Activated gamma-delta T cell (primary cell): ENCODE measurements around the gene DNAJC11.
"Not testable (repeated sequence)": the region's sequence is repeated elsewhere in the genome, so short reads cannot be mapped to it uniquely, and the experiment has no call there.

Source experiments
- DNase-seq: peaks from one replicate; lab custom pipeline; 2025; lab: John Stamatoyannopoulos, UW

Gene DNAJC11

DNA sequence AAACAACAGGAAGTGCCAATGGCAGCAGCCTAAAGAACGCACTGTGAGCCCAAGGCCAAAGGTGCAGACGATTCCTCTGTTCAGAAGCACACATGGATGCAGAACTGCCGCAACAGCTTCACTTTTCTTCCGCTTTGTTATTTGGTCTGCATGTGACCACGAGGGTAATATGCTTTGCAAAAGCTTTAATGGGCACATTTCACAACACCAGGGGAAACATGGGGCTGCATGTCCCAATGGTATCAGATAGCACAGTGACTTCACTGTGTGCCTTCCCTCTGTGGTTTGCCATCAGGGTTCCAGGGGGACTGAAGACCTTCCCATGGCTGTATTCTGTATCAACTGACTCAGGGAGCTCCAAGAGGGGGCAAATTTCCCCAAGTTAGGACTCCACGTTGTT lies 48.6 kb downstream of the DNAJC11 start:
- DNase-seq, result no peak

DNA sequence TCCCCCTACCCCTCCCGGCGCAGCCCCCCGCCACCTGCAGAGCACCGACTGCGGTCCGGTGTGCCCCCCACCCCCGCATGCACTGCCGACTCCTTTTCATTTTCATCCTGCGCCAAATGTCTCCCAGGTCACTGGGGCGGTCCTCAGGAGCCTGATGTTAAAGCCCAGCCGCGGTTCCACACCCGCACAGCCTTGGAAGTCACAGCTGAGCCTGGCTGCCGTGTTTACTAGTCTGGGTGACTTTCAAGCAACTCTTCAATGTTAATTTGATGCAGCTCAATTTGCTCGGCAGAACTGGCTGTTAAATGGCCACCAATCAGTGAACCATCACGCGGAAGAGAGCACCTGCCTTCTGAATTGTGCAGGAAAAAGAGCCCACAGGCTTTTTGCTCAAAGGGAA lies 49.7 kb downstream of the DNAJC11 start:
- no peak for DNase-seq

DNA sequence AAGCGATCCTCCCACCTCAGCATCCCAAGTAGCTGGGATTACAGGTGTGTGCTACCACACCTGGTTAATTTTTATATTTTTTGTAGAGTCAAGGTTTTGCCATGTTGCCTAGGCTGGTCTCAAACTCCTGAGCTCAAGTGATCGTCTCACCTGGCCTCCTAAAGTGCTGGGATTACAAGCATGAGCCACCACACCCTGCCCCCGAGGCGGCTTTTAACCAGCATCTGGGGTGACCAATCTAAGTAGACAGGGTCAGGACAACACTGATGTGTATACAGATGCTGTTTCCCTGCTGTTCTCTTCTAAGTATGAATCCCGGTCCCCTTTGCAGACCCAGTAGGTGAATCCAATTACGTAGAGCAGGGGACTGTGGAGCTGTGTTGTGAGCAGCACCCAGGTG lies 53.1 kb downstream of the DNAJC11 start:
- DNase-seq, result no peak

DNA sequence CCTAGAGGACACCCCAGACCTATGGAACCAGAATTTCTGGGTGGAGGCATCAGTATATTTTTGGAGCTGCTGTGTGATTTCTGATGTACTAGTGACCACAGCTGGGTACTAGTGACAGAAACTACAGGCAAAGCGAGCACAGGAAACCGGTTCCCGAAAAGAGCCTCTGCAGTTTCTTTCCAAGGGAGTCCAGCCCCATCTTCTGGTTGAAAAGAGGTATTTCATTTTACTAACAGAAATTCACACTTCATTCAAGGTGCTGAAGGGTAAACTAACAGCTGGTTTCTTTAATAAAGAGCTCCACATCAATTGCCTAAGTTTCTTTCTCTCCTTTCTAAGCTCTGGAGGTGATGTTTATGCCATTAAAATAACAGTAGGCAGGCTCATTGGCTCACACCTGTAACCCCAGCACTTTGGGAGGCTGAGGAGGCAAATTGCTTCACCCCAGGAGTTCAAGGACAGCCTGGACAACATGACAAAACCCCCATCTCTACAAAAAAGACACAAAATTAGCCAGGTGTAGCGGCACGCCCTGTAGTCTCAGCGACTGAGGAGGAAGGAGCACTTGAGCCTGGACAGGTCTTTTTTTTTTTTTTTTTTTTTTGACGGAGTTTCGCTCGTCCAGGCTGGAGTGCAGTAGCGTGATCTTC lies 55.0 kb downstream of the DNAJC11 start:
- no peak for DNase-seq

DNA sequence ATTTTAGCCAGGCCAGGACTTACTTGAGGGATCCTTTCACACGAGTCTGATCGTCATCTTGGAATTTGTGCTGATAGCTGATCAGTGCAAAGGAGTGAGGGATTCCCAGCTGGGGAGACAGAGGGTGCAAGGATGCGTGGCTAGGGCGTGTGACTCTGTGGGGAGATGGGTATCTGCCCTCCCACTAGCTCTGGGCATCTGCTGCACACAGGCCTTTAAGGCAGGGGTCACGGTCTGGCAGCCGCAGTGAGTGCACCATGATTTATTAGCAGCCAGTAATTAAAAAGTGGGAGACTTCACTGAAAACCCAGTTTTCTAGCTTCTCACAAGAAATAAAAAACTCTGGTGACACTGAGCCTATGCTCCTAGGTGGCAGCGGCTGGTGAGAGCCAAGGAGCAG lies 56.6 kb downstream of the DNAJC11 start:
- DNase-seq, result no peak

DNA sequence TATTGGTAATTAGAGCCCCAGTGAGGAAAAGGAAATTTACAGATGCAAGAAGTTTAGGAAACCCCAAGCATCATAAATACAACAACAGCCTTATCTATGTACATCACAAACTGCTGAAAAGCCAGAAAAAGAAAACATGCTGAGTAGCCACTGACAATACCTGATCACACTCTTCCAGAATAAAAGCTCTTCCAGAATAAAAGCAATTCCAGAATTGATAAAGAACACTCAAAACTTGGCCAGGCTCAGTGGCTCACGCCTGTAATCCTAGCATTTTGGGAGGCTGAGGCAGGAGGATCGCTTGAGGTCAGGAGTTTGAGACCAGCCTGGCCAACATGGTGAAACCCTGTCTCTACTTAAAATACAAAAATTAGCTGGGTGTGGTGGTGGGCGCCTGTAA lies 60.7 kb downstream of the DNAJC11 start:
- not testable (repeated sequence) for DNase-seq

DNA sequence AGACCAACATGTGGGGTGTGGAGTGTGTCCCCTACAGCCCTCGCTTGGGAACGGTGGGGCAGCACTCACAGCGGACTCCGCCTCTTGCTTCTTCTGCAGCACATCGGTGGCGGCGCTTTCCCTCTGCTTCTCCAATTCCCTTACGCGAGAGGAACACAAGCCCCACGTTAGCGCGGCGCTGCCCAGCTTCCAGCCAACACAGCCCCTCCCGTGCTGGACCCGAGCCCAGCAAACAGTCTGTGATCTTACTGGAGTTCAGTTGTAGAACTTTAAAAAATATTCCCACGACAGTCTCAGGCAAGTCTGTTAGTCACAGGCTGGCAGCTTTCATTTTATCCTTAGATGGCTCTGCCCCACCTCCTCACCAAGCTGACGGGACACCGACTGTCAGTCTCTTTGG lies 63.4 kb downstream of the DNAJC11 start:
- DNase-seq, result no peak

DNA sequence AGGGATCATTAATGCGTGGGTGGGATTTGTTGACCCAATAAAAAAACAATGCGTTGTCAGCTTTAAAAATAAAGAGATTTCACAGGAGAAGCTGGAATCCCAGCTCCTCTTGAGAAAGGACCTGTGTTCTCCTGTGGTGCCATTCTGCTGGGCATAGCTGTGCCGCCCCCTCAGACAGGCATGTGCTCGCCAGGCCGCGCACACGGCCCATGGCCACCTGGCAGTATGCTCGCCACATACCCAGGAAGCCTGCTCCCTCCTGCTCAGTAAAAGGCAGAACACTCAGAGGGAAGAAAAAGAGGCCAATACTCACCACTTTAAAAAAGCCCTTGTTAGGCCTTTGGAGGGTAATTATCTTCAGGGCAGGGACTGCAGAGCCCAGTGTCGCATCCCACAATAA lies 63.8 kb downstream of the DNAJC11 start:
- DNase-seq, result no peak

DNA sequence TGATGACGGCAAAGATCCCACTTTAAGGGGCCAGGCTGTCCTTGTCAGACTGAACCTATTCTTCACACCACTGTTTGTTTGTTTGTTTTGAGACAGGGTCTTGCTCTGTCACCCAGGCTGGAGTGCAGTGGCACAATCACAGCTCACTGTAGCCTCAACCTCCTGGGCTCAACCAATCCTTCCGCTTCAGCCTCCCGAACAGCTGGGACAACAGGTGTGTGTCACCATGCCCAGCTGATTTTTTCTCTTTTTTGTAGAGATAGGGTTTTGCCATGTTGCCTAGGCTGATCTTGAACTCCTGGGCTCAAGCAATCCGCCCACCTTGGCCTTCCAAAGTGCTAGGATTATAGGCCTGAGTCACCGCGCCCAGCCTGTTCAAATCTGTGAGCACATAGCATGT lies 64.8 kb downstream of the DNAJC11 start:
- not testable (repeated sequence) for DNase-seq

DNA sequence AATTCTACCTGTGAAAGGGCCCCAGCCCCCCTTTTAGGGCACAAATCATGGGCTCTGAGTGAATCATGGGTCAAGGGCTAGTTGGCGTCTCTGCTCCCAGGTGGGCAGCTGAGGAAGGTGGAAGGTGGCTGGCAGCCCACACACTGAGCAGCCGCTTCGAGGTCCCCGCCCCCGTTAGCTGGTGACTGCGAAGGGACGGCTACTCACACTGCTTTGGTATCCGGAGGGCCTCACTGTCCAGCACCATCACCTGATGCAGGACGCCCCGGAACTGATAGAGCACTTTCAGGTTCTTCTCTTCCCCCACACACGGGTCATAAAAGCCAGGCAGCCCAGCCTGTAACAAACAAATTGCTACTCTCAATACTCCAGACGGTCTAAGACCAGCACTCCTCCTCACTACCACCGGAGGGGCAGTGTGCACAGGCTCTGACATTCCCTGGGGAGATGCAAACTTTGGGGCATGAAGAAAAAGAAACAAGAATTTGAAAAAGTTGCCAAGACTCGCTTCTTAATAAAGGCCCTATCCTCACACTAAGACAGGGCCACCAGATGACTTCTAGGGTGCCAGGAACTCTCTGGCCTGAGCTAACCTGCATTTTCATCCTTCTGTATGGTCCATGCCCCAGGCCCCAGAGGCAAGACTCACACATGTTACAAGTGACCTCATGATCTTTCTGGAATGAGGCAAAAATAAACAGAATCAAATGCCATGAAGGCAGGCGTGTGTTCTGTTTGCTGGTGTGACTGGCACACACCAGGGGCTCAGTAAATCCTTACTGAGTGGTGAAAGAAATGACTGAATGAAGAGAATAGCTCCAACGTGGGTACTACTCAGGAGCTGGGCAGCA lies 65.5 kb downstream of the DNAJC11 start:
- no peak for DNase-seq

DNA sequence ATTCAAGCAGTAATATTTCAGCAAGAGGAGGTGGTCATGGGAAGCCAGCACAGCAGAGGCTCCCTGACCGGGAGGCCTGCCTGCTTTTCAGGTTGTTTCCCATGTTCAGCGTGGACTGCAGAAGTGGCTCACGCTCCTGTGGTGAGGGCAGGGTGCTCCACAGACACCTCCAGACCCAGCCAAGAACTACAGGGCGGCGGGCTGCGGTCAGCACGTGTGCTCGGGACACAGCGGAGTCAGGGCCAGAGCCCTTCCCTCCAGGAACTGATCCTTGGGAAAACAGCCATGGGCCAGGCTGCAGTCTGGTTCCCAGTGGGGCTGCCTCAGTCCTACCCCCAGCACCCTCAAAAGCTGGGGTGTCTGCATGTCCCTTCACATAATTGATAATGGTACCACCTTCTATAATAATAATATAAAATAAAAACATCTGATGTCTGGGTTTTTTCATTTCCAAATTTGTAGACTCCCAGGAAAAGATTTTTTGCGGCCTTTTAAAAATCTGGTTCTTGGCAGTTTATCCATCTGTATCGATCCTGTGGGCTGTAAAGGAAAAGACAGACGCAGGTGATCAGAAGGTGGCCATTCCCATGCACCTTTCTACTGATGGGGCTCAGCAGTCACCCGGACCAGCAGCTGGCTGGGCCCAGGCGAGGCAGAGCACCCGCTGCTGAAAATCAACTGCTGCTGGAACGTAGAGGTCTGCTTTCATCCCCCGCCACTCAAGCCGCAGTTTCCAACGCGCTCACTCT lies 66.3 kb downstream of the DNAJC11 start:
- DNase-seq, result no peak

DNA sequence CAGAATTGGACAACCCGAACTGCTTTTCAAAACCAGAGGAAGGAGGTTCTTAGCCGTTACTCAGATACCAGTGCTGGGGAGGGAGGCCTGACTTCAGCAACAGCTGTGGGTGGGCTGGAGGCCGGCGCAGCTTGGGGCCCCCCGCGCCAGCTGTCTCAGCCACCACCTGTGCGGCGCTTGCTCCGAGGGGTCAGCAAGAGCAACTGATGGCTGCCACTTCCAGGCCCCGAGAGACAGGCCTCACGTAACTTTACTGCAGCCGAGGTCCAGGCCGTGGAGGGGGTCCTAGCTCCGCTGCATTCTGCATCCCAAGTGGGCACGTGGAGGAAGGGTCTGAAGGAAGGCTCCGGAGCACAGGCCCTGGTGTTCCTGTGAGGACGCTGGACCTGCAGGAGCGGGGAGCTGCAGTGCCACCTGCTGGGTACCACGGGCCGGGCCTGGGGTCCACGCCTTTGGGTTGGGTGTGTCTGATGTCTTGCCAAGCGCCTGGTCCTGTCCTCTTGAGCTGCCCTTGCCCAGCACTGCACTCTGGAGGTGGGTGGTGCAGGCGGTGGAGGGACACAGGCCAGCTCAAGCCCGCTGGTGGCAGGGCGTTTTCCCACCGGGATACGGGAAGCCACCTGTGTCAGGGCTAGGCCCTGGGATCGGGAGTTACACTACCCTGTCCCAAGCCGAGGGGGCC lies 67.1 kb downstream of the DNAJC11 start:
- DNase-seq, result no peak

DNA sequence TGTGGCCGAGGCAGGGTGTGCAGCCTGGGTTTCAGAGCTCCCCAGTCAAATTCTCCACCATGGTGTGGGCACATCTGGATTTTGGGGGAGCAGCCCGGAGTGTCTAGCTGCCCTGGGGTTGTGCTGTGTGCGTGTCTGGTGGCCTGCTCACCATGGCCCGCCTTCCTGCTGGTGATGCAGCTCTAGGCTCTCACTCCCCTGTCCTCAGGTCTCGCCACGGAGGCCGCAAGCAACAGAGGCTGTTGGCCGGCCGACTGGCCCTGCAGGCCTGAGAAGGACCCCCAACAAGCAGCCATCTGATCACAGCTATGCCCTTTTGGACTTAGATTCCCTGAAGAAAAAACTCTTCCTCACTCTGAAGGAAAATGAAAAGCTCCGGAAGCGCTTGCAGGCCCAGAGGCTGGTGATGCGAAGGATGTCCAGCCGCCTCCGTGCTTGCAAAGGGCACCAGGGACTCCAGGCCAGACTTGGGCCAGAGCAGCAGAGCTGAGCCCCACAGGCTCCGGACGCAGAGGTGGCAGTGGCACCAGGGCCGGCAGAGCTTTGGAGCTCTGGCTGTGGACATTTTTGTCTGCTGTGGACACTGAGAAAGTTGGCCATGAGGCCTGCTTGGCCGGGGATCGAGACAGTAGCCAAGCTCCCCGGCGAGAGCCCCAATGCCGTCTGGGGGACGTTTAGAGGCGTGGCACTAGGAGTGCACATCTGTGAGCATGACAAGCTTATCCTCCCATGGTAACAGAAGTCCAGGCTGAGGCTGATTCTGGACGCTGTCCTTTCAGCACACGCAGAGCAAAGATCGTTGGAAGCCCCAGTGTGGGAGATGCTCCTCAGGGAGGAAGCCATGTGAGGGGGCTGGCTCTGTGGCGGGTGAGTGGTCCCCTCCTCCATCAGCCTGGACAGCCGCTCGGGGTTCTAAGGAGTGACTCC lies 68.8 kb downstream of the DNAJC11 start:
- no peak for DNase-seq

DNA sequence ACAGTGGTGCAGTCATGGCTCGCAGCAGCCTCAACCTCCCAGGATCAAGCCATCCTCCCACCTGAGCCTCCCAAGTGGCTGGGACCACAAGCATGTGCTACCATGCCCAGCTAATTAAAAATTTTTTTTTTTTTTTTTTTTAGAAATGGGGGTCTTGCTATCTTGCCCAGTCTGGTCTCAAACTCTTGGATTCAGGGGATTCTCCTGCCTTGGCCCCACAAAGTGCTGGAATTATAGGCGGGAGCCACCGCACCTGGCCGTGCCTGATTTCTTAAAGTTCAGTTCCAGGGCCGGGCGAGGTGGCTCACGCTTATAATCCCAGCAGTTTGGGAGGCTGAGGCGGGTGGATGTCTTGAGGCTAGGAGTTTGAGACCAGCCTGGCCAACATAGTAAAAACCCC lies 70.6 kb downstream of the DNAJC11 start:
- no peak for DNase-seq

DNA sequence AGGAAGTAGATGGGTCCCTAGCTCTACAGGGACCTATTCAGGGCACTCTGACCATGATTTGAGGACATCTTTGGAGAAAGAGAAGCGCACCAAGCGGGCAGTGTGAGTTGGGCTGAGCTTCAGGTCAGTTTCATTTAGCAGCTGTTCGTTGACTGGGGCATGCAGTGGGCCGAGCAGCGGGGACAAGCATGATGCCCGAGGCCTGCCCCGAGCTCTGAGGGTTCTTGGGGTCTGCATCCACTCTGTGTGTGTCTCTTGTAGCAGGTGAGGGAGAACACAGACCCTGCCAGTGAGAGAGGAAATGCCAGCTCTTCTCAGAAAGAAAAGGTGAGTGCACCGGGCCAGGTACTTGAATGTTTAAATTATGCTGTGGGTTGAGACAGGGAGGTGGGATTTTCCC lies 71.6 kb downstream of the DNAJC11 start:
- no peak for DNase-seq

DNA sequence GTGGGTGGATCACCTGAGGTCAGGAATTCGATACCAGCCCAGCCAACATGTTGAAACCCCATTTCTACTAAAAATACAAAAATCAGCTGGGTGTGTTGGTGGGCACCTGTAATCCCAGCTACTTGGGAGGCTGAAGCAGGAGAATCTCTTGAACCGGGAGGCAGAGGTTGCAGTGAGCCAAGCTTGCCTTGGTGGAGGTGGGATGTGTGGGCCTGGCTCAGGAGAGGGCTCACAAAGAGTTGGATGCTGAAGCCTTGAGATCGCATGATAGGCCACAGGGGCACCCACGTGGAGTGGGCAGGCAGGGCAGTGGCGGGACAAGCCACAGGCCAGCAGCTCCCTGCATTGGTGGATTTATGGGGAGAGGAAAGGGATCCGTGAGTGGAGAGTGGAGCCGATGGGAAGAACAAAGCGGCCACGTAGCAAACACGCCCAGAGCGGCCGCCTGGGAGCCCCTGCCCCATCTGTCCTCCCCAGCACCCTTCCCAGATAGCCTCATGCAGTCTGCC lies 72.6 kb downstream of the DNAJC11 start:
- no peak for DNase-seq

DNA sequence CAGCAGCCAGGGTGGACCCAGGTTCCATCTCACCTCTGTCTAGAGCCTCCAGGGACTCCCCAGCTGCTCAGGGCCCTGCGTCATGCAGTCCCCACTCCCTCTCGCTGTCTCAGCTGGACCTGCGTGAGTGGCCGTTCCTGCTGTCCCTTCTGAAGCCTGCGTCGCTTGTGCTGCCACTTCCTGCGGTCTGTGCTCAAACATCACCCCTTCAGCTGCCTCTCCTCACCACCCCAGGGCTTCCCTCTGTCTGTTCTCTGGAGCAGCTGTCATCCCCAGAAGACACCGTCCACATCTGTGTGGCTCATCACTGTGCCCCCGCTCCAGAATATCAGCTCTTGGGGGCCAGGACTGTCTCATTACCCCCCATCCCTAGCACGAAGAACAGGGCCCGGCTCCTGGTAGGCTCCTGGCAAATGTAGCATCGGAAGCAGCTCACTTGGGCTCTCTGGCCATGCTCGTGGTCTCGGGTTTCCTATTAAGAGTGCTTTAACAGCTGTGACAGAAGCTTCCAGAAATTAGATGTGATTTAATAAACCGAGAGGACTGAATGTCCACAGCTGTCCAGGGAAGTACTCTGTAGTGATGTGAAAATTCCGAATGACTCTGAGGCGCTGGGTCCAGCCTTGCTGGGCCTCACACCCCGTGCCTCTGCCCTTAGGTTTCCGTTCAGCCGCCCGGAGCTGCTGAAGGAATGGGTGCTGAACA lies 73.6 kb downstream of the DNAJC11 start:
- no peak for DNase-seq

DNA sequence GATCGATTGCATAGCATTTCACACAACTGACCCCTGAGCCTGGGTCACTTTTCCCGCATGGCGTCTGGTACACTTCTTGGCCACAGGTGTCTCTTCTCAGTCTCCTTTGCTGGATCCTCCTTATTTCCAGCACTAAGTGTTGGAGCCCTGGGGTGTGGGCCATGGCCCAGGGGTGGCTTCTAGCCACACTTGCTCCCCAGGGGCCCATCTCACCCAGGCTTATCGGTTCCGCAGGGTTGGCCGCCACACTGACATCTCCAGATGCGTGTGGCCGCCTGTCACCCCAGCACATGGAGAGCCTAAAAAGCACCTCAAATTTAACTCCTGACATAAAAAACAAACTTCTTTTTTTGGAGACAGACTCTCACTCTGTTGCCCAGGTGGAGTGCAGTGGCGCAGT lies 74.6 kb downstream of the DNAJC11 start:
- DNase-seq, result no peak

DNA sequence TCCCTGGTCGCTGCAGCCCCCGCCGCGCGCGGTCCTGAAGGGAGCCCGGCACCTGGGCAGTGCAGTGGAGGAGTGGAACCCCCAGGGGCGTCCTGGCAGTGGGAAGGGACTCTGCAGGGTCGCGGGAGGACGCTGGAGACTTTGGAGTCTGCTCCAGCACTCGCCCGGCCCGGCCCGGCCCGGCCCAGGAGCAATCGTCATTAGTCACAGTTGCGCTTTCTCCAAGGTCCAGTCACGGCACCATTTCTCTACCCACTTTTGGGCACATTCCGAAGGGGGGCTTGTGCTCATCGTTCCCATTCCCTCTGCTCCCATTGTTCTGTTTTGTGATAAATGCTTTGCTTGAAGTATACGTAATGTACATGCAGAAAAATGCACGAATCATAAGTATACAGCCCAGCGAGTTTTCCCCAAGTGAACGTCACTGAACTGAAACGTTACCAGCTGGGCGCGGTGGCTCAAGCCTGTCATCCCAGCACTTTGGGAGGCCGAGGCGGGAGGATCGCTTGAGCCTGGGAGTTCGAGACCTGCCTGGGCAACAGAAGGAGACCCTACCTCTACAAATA lies 75.9 kb downstream of the DNAJC11 start:
- no peak for DNase-seq
